ENCODE data around the gene HDAC9.

The HDAC9 gene

DNA sequence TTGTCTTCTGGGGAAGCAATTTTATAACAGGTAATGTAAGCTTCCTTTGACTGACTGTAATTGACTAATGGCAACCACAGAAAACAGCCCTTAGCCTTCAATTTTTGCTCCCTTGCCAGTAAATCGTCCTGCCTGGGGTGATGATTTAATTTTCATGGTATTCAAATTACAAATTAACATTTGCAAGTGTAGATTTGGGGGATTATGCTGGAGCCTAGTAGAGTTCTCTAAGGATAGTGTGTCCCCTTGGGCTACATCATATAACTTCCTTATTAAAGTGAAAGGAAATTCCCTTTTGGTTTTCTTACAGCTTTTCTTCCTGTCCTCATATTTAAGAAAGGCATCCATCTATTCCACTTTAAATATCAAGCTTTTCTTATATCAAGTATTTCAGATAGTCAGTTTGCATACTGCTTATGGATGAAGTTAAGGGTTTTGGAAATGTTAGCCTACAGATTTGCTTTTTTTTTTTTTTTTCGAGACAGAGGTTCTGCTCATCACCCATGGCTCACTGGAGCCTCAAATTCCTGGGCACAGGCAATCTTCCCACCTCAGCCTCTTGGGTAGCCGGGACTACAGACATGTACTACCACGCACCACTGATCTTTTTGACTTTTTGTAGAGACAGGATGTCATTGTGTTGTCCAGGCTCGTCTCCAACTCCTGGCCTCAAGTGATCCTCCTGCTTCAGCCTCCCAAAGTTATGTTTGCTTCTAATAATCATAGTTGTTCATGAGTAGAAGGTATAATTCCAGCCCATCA, 35.9 kb upstream of the HDAC9 start:
- POLR2A ChIA-PET: no interaction called here
- TF ChIP-seq, protein P1, sequence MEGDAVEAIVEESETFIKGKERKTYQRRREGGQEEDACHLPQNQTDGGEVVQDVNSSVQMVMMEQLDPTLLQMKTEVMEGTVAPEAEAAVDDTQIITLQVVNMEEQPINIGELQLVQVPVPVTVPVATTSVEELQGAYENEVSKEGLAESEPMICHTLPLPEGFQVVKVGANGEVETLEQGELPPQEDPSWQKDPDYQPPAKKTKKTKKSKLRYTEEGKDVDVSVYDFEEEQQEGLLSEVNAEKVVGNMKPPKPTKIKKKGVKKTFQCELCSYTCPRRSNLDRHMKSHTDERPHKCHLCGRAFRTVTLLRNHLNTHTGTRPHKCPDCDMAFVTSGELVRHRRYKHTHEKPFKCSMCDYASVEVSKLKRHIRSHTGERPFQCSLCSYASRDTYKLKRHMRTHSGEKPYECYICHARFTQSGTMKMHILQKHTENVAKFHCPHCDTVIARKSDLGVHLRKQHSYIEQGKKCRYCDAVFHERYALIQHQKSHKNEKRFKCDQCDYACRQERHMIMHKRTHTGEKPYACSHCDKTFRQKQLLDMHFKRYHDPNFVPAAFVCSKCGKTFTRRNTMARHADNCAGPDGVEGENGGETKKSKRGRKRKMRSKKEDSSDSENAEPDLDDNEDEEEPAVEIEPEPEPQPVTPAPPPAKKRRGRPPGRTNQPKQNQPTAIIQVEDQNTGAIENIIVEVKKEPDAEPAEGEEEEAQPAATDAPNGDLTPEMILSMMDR (IDR thresholded peaks at IDR 0.05; ENCODE audit: insufficient read depth, low read length, missing control alignments): no peak
- DNase-seq (ENCODE audit: low read depth, low spot score): no peak
- H3K4me3 ChIP-seq (ENCODE audit: low read depth, low read length): no peak overlapping the region
- CTCF ChIA-PET: interaction anchor here (0.6 to 1.4 kb wide), 4 partner anchors 15 to 465 kb away, joined by 3 read pairs; no protein-coding TSS in a partner anchor

DNA sequence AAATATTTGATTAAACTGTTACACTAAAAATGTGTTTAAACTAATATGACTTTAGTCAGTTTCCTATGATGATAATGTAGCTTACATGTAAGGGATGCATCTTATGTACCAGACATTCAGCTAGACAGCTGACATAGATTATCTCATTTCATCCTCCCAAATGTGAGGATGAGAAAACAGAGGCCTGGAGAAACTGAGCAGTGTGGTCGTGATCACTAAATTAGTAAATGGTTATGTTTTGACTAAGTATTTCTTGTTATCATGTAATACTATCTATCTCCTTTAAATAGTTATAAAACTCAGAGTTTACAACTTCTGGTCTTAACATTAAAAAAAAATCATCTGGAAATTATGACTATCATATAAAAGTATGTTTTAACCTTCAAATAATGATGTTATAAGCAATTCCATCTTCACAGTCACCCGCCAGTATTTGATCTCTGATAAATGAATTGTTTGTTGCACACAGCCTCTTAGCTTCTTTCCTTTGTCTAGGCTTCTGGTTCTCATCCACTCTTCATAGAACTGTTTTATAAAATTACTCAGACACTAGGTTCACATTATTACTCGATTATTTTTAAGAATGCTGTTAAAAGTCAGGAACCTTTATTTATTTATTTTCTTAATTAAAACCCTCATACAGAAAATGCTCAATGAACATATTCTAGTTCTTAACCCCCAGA, 33.6 kb upstream of the HDAC9 start:
- no peak overlapping the region for H3K4me3 ChIP-seq (ENCODE audit: low read depth, low read length)
- TF ChIP-seq, protein P1 (IDR thresholded peaks at IDR 0.05; ENCODE audit: insufficient read depth, low read length, missing control alignments): no peak
- CTCF ChIA-PET: no interaction called here
- POLR2A ChIA-PET: no interaction called here
- no peak for DNase-seq (ENCODE audit: low read depth, low spot score)

DNA sequence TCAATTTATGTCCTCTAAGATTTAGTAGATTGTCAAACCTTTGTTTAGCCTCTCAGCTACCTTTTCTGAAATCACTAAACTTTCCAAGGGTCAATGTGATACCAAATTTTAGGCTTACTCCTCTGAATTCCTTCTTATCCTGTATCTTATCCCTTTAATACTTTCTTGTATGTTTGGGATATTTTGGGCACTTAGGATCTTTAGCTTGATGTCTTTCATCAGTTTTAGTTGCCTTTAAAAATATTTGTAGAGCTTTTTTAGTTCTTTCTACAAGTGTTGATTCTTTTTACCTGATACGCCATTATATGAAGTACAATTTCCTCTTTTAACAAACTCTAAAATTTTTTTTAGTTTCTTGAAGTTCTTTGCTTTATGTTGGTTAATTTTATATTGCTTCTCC, 30.7 kb upstream of the HDAC9 start:
- DNase-seq (ENCODE audit: low read depth, low spot score): no peak
- TF ChIP-seq, protein P1 (IDR thresholded peaks at IDR 0.05; ENCODE audit: insufficient read depth, low read length, missing control alignments): no peak
- ChIA-PET CTCF (no interaction called here), POLR2A (no interaction called here)
- no peak overlapping the region for H3K4me3 ChIP-seq (ENCODE audit: low read depth, low read length)

DNA sequence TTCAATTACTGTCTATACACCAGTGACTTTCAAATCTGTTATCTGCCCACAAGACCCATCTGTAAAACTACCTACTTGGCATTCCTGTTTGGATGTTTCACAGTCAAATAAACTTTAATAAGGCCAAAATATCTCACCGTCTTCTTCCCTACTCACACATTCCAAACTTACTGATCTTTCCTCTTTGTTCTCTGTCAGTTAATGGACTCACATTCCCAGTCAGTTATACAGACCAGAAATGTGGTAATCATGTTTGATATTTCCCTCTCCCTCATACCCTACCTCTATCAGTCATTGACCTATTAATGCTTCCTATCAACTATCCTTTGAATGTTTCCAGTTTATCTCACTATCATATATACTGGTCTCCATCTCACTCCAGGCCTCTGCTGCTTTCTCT, 28.5 kb upstream of the HDAC9 start:
- ChIA-PET CTCF (no interaction called here), POLR2A (no interaction called here)
- DNase-seq (ENCODE audit: low read depth, low spot score): no peak
- H3K4me3 ChIP-seq (ENCODE audit: low read depth, low read length): no peak overlapping the region
- TF ChIP-seq, protein P1 (IDR thresholded peaks at IDR 0.05; ENCODE audit: insufficient read depth, low read length, missing control alignments): no peak

DNA sequence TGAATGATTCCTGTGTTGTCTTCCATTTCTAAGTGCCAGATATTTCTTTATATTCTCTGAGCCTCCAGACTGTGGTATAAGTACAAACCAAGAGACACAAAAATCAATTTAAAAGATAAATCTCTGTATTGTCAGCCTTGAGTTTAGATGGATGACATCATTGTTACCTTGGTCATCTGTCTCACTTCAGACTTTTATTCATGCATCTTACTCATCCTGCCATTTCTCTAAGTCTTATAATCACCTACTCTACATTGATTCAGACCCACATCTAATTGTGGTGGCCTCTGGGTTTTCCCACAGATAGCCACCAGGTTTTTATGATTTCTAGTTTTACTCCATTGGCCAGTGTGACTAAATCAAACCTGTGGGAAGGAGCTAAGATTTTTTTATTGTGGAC, 26.8 kb upstream of the HDAC9 start:
- TF ChIP-seq, protein P1 (IDR thresholded peaks at IDR 0.05; ENCODE audit: insufficient read depth, low read length, missing control alignments): no peak
- CTCF ChIA-PET: no interaction called here
- no peak for DNase-seq (ENCODE audit: low read depth, low spot score)
- POLR2A ChIA-PET: no interaction called here
- no peak overlapping the region for H3K4me3 ChIP-seq (ENCODE audit: low read depth, low read length)

GRCh38 chr7:18469316-18469715, 26.2 kb upstream of the HDAC9 start:
- ChIA-PET CTCF (no interaction called here), POLR2A (no interaction called here)
- no peak overlapping the region for H3K4me3 ChIP-seq (ENCODE audit: low read depth, low read length)
- TF ChIP-seq, protein P1 (IDR thresholded peaks at IDR 0.05; ENCODE audit: insufficient read depth, low read length, missing control alignments): no peak
- DNase-seq (ENCODE audit: low read depth, low spot score): no peak

All from AG04449 (cell line).